Superior temporal gyrus (tissue), 1 donor: ENCODE results near the gene NELL1.
"Not testable (repeated sequence)": the region's sequence is repeated elsewhere in the genome, so short reads cannot be mapped to it uniquely, and the experiment has no call there.

Experiments used
- DNase-seq: peaks from one replicate; pipeline ENCODE4 v3.0.0-alpha.2; 2016; ENCODE audit errors: extremely low spot score

The NELL1 gene

GRCh38 chr11:20770414-20770946 lies 101.1 kb downstream of the NELL1 start:
- DNase-seq, result no peak

DNA sequence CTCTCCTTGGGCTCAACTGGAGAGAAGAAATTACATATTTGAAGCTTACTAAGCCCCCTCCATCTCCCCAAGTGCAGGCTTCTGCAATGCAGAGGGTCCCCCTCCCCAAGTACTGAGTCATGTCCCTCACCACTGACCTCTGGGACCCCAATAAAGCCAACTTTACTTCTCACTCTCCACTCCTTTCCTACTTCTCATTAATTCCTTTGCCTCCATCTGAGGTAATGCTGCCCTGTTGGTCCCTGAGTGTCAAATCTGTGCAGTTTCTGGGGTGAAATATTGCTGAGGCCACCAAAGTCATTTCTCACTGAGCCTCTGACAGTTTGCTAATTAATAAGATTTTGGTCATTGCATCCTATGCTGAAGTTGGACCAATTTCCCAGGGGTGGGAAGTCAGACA lies 101.6 kb downstream of the NELL1 start:
- no peak for DNase-seq

GRCh38 chr11:20771681-20772080 lies 102.3 kb downstream of the NELL1 start:
- no peak for DNase-seq

- no peak for DNase-seq
Observed at GRCh38 chr11:20775331-20775730, 105.9 kb downstream of the NELL1 start.

DNA sequence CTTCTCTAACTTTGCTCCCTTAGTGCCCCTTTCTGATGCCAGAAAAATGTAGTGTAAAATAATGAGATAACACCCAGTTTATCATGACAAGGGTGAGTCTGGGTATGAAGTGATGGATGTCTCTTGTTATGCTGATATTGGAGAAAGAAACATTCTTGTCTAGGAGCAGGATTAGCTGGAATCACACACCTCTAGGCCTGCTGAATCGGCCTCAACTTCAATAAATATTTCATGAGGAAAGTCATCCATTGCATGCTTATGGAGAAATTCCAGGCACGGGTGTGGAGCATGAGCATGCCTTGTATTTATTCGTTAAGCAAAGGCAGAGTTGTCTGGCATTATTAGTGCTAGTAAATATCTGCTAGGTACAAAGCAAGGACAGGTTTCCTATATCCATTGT lies 113.4 kb downstream of the NELL1 start:
- no peak for DNase-seq

- DNase-seq, result no peak
Observed at GRCh38 chr11:20783220-20783619, 113.8 kb downstream of the NELL1 start.

- no peak for DNase-seq
Observed at GRCh38 chr11:20790622-20791021, 121.2 kb downstream of the NELL1 start.

DNA sequence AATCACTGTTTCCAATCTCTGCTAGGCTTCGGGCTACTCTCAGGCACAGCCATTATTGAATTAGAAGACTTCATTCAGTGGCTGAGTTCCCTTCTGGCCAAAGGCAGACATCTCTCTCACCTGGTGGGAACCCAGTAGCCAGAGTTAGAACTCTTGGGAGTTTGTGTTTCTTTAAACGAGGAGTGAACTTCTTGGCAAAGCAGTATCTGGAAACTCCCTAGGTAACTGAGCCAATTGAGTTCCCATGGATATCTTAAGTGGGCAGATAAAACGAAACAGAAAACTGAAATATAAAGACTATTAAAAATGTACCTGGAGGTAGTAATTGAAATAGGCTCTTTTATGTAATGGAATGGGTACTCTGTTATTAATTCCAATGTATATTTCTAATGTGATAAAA lies 125.6 kb downstream of the NELL1 start:
- no peak for DNase-seq

DNA sequence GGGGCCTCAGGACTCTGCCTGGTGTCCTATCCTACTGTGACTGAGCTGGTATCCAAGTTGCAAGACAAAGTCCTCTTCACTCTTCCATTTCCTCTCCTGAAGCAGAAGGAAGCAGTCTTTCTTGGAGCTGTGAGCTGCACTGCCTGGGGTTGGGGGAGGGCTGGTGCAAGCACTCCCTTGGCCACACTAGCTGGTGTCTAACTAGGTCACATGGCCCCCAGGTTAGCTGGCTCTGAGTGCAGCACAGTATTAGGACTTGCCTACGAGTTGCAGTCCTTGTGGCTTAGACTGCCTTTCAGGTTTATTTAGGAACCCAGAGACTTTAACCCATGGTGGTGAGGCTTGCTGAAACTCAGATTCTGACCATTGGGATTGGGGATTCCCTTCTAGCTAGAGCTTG lies 138.9 kb downstream of the NELL1 start:
- no peak for DNase-seq

GRCh38 chr11:20821046-20821445 lies 151.7 kb downstream of the NELL1 start:
- no peak for DNase-seq

DNA sequence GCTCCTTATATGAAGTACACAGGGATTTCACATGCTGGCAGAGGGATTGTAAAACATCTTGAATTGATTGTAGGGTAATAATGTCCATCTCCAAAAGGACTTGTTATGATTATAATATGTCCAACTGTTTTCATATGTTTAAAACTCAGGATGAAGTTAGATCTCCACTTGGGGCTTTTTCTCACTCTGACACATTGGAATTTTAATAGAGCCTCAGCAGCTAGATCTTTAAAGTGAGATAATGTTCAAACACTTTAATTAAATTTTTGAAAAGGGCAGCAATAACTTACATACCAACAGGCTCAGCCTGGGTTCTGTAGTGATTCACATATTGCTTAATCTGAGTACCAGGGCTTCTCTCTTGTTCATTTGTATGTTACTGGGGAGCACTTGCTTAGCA lies 152.1 kb downstream of the NELL1 start:
- DNase-seq, result no peak

GRCh38 chr11:20824773-20825172 lies 155.4 kb downstream of the NELL1 start:
- no peak for DNase-seq

DNA sequence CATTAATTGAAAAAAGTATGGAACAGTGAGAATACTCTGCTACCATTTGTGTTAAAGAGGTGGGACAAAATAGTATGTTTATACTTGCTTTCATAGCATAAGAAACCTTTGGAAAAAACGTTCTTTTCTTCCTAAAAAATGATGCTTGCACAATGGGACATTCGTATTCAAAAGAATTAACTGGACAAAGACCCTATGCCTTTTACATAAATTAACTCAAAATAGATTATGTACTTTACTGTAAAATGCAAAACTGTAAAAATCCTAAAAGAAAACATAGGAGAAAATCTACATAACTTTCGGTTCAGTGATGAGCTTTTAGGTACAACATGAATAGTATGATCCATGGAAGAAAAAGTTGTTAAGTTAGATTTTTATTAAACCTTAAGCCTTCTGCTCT lies 166.2 kb downstream of the NELL1 start:
- DNase-seq, result no peak

DNA sequence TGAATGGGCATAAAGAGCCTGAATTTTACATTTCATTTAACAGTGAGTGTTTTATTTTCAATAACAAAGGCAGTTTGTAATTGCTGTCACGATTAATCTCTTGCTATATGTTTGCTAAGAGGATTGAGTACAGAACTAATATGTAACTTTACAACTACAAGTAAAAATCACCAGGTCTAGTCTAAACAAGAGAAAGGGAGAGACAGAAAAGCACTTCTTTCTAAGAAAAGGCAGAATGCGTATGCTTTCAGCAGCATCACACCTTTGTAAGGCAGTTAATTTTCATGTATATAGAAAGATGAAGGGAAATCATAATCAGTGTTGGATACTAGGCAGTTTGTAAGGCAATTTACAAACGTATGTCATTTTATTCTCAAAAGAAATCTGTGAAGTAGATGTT lies 169.8 kb downstream of the NELL1 start:
- no peak for DNase-seq

DNA sequence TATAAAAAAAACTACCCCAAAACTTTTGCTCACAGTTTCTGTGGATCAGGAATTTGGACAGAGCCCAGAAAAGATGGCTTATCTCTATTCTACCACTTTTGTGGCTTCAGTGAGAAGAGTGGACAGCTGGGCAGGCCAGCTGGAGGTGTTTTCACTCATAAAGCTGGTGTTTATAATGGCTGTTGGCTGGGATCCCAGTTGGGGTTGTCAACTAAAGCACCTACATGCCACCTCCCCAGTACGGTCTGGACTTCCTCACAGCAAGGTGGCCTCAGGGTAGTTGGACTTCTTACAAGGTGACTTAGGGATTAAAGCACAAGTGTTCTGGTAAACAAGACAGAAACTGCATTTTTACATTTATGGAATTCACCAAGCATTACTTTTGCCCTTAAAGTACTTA lies 171.0 kb downstream of the NELL1 start:
- no peak for DNase-seq

GRCh38 chr11:20844216-20844615 lies 174.8 kb downstream of the NELL1 start:
- DNase-seq, result no peak

DNA sequence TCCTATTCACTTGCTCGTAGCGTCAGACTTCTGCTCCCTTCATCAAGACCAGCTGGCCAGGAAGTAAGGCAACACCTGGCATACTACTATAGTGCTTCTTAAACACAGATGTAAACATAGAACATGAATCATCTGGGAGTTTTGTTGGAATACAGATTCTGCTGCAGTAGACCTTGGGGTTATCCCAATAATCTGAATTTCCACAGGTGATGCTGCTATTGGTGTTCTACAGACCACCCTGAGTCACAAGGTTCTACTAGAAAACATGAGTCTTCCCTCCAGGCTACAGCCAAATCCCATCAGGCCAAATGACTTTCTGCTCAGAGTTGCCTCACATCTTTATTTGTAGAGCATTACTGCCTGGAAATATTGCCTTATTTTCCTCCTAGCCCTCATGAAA lies 175.2 kb downstream of the NELL1 start:
- DNase-seq, result no peak

- DNase-seq, result no peak
Observed at GRCh38 chr11:20854215-20854955, 185.0 kb downstream of the NELL1 start.

DNA sequence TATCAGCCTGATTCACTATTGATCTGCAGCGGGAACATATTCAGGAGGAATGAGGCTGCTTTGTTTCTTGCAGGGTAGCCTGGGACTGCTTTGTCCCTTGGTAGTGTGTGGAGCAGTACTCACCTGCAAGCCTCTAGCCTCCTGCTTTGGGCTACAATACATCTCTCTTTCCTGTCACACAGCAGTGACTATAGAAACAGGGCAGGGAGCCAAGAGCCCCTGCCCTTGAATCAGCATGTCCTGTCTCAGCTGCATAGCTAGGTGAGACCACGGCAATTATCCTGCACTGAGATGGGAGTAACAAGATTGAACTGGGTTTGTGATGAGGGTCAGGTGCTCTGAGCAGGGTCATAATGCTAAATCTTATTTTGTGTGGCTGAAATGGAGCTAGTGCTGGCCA lies 191.9 kb downstream of the NELL1 start:
- no peak for DNase-seq

- DNase-seq, result not testable (repeated sequence)
Observed at GRCh38 chr11:20862263-20862662, 192.9 kb downstream of the NELL1 start.

- no peak for DNase-seq
Observed at GRCh38 chr11:20864628-20865027, 195.2 kb downstream of the NELL1 start.

DNA sequence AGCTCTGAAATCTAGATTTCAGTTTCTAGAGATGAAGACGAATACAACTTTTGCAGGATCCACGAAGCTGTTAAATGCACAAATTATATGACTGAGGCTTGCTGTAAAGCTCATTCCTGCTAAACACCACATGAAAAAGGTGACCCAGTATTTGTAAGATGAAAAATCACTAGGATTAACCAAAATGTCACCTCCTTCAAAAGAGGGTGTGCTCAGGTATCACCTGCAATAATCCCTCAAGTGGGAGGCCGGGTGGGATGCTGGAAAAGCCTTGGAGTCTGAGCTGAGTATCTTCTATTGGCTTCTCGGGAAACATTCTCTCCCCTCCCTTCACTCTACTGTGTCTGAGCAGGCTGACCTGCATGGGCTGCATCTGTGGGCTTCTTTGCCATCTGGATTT lies 195.8 kb downstream of the NELL1 start:
- no peak for DNase-seq

DNA sequence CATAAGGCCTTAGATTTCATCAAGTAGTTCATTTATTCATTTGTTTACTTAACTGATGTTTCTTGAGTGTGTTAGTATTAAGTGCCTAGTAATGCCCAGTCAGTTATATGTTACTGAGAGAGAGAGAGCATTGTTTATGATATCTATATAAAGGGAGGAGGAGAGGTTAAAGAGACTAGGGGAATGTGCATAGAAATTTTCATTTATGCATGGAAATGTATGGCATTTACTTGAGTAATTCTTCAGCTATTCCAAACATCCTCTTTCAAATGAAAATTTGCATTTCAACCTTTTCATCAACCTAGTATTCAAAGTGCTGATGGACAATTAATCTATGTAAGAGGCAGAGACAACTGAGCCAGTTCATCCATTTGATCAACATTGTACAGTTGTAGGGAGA lies 199.7 kb downstream of the NELL1 start:
- DNase-seq, result no peak

GRCh38 chr11:20873054-20873453 lies 203.7 kb downstream of the NELL1 start:
- DNase-seq, result peak; percentile 50
